SK-N-SH treated with all-trans-retinoic acid at 6 μM for 48 hours (cell line): ENCODE data around the gene MYLK.

ENCODE experiments used
- ATAC-seq: fragments of 200-7000 bp; cut with Tn5 transposase; 3 replicates; pipeline ENCODE4 v1.9.1; 2020; ENCODE audit warnings: mild to moderate bottlenecking, moderate library complexity
- ARNTL ChIP-seq: fragments of 450-650 bp; formaldehyde crosslinking; IDR thresholded peaks from 2 replicates; pipeline ENCODE4 v1.5.0; 2020; ENCODE audit warnings: low read depth, mild to moderate bottlenecking, moderate library complexity, borderline replicate concordance
- BACH2 ChIP-seq: fragments of 250-450 bp; sonication (Bioruptor Pico); IDR thresholded peaks from 2 replicates; pipeline ENCODE4 v1.9.0; 2021; ENCODE audit warnings: mild to moderate bottlenecking, borderline replicate concordance
- CSDC2 ChIP-seq: fragments of 250-450 bp; sonication (Bioruptor Pico); IDR thresholded peaks from 2 replicates; pipeline ENCODE4 v1.5.0; 2020; ENCODE audit warnings: mild to moderate bottlenecking, moderate library complexity
- ESRRG ChIP-seq: fragments of 250-450 bp; sonication (Bioruptor Pico); IDR thresholded peaks from 2 replicates; pipeline ENCODE4 v1.6.1; 2021; ENCODE audit warnings: mild to moderate bottlenecking
- ISL1 ChIP-seq: fragments of 250-450 bp; sonication (Bioruptor Pico); IDR thresholded peaks from 2 replicates; pipeline ENCODE4 v2.1.2; 2022; ENCODE audit warnings: mild to moderate bottlenecking, moderate library complexity
- OSR1 ChIP-seq: fragments of 250-450 bp; sonication (Bioruptor Pico); IDR thresholded peaks from 2 replicates; pipeline ENCODE4 v1.8.0; 2022; ENCODE audit warnings: moderate library complexity, mild to moderate bottlenecking, inconsistent platforms
- PATZ1 ChIP-seq: fragments of 250-450 bp; sonication (Bioruptor Pico); IDR thresholded peaks from 2 replicates; pipeline ENCODE4 v1.8.0; 2020; ENCODE audit warnings: mild to moderate bottlenecking, moderate library complexity, borderline replicate concordance
- PPARA ChIP-seq: fragments of 250-450 bp; sonication (Bioruptor Pico); IDR thresholded peaks from 2 replicates; pipeline ENCODE4 v1.5.0; 2020; ENCODE audit warnings: mild to moderate bottlenecking, borderline replicate concordance
- RARB ChIP-seq: fragments of 250-450 bp; sonication (Bioruptor Pico); IDR thresholded peaks from 2 replicates; pipeline ENCODE4 v1.8.0; 2021; ENCODE audit warnings: mild to moderate bottlenecking, moderate library complexity
- SNAI2 ChIP-seq: fragments of 250-450 bp; sonication (Bioruptor Pico); IDR thresholded peaks from 2 replicates; pipeline ENCODE4 v1.5.0; 2020; ENCODE audit warnings: mild to moderate bottlenecking, moderate library complexity
- TCF4 ChIP-seq: fragments of 250-450 bp; sonication (Bioruptor Pico); IDR thresholded peaks from 2 replicates; pipeline ENCODE4 v1.8.0; 2021; ENCODE audit warnings: mild to moderate bottlenecking, moderate library complexity, borderline replicate concordance
- TOX ChIP-seq: fragments of 250-450 bp; sonication (Bioruptor Pico); IDR thresholded peaks from 2 replicates; pipeline ENCODE4 v1.8.0; 2021; ENCODE audit warnings: mild to moderate bottlenecking, moderate library complexity, borderline replicate concordance
- TSHZ2 ChIP-seq: fragments of 250-450 bp; sonication (Bioruptor Pico); IDR thresholded peaks from 2 replicates; pipeline ENCODE4 v1.5.0; 2020; ENCODE audit warnings: mild to moderate bottlenecking, moderate library complexity
- ZC3H10 ChIP-seq: fragments of 250-450 bp; sonication (Bioruptor Pico); IDR thresholded peaks from 2 replicates; pipeline ENCODE4 v1.5.1; 2021; ENCODE audit warnings: mild to moderate bottlenecking, moderate library complexity
- ZFP3 ChIP-seq: fragments of 250-450 bp; sonication (Bioruptor Pico); IDR thresholded peaks from 2 replicates; pipeline ENCODE4 v1.5.0; 2020; ENCODE audit warnings: mild to moderate bottlenecking, moderate library complexity
- ZFP30 ChIP-seq: fragments of 450-650 bp; formaldehyde crosslinking; IDR thresholded peaks from 2 replicates; pipeline ENCODE4 v1.5.0; 2022; ENCODE audit warnings: mild to moderate bottlenecking, moderate library complexity
- ZNF565 ChIP-seq: fragments of 450-650 bp; formaldehyde crosslinking; conservative IDR thresholded peaks from 2 replicates; pipeline ENCODE4 v1.5.0; 2020; ENCODE audit warnings: low read depth, mild to moderate bottlenecking, moderate library complexity
- ZNF70 ChIP-seq: fragments of 450-650 bp; formaldehyde crosslinking; IDR thresholded peaks from 2 replicates; pipeline ENCODE4 v1.5.0; 2020; ENCODE audit warnings: mild to moderate bottlenecking, moderate library complexity
- ZNF8 ChIP-seq: fragments of 450-650 bp; formaldehyde crosslinking; IDR thresholded peaks from 2 replicates; pipeline ENCODE4 v1.5.0; 2020; ENCODE audit warnings: mild to moderate bottlenecking, moderate library complexity
- TF ChIP-seq, protein P1 (sequence below): fragments of 250-450 bp; sonication (Bioruptor Pico); IDR thresholded peaks from 2 replicates; pipeline ENCODE4 v1.5.1; 2020; ENCODE audit warnings: low read depth, mild to moderate bottlenecking, moderate library complexity
- TF ChIP-seq, protein P2 (sequence below): fragments of 250-450 bp; sonication (Bioruptor Pico); IDR thresholded peaks from 2 replicates; pipeline ENCODE4 v1.8.0; 2021; ENCODE audit warnings: low read depth, mild to moderate bottlenecking, moderate library complexity, borderline replicate concordance

MYLK gene

DNA sequence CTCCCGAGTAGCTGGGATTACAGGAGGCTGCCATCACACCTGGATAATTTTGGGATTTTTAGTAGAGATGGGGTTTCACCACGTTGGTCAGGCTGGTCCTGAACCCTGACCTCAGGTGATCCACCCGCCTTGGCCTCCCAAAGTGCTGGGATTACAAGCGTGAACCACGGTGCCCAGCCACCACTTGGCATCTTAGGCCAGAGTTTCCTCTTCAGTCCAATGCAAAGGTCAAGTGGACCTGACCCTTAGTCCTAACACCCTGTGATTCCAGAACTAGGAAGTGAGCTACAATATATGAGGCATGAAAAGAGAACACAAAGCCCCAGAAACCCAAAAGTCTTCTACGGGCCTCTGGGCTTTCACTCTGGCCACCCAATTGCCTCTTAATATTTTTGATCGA is 5.3 kb downstream of the MYLK start (continued):
- no peak for TF ChIP-seq TSHZ2 (CRISPR knock-in tag)
- TF ChIP-seq ZNF70 (CRISPR knock-in tag), result no peak
- no peak for TF ChIP-seq TCF4 (CRISPR knock-in tag)
- no peak for TF ChIP-seq PPARA (CRISPR knock-in tag)
- TF ChIP-seq, protein P1, sequence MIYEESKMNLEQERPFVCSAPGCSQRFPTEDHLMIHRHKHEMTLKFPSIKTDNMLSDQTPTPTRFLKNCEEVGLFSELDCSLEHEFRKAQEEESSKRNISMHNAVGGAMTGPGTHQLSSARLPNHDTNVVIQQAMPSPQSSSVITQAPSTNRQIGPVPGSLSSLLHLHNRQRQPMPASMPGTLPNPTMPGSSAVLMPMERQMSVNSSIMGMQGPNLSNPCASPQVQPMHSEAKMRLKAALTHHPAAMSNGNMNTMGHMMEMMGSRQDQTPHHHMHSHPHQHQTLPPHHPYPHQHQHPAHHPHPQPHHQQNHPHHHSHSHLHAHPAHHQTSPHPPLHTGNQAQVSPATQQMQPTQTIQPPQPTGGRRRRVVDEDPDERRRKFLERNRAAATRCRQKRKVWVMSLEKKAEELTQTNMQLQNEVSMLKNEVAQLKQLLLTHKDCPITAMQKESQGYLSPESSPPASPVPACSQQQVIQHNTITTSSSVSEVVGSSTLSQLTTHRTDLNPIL (CRISPR knock-in tag), result no peak
- TF ChIP-seq CSDC2 (CRISPR knock-in tag), result no peak

- TF ChIP-seq ZFP30 (no peak), ESRRG (CRISPR knock-in tag) (no peak), ZNF565 (CRISPR knock-in tag) (no peak), PPARA (CRISPR knock-in tag) (no peak), ZC3H10 (no peak), PATZ1 (no peak), CSDC2 (CRISPR knock-in tag) (no peak), SNAI2 (CRISPR knock-in tag) (no peak), RARB (no peak), BACH2 (CRISPR knock-in tag) (no peak), ISL1 (CRISPR knock-in tag) (no peak), OSR1 (no peak), ZNF70 (CRISPR knock-in tag) (no peak), TCF4 (CRISPR knock-in tag) (no peak), ARNTL (CRISPR knock-in tag) (no peak), ZFP3 (CRISPR knock-in tag) (no peak), TOX (CRISPR knock-in tag) (no peak), ZNF8 (CRISPR knock-in tag) (no peak)
- TF ChIP-seq, protein P1 (CRISPR knock-in tag), result no peak
- TF ChIP-seq, protein P2, sequence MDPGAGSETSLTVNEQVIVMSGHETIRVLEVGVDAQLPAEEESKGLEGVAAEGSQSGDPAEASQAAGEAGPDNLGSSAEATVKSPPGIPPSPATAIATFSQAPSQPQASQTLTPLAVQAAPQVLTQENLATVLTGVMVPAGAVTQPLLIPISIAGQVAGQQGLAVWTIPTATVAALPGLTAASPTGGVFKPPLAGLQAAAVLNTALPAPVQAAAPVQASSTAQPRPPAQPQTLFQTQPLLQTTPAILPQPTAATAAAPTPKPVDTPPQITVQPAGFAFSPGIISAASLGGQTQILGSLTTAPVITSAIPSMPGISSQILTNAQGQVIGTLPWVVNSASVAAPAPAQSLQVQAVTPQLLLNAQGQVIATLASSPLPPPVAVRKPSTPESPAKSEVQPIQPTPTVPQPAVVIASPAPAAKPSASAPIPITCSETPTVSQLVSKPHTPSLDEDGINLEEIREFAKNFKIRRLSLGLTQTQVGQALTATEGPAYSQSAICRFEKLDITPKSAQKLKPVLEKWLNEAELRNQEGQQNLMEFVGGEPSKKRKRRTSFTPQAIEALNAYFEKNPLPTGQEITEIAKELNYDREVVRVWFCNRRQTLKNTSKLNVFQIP, result no peak
- ATAC-seq, result no peak
Measured at GRCh38 chr3:123877965-123878364, 6.2 kb downstream of the MYLK start.

- no peak; the same call in 2 of the 3 replicates for ATAC-seq
- TF ChIP-seq, protein P1 (CRISPR knock-in tag), result no peak
- no peak for TF ChIP-seq TOX (CRISPR knock-in tag)
- TF ChIP-seq SNAI2 (CRISPR knock-in tag), result no peak
- no peak for TF ChIP-seq ZNF8 (CRISPR knock-in tag)
- TF ChIP-seq TSHZ2 (CRISPR knock-in tag), result no peak
- TF ChIP-seq ZC3H10, result no peak
- no peak for TF ChIP-seq ISL1 (CRISPR knock-in tag)
- TF ChIP-seq OSR1, result no peak
Measured at GRCh38 chr3:123877466-123877865, 6.7 kb downstream of the MYLK start.
